HG03139 (cell line): Measurements from ENCODE around the gene FOLR2.

Experiments
- ATAC-seq: cut with Tn5 transposase; IDR thresholded peaks from one replicate; pipeline ENCODE4 v1.9.1; 2021; ENCODE audit not compliant: unreplicated experiment

The FOLR2 gene

DNA sequence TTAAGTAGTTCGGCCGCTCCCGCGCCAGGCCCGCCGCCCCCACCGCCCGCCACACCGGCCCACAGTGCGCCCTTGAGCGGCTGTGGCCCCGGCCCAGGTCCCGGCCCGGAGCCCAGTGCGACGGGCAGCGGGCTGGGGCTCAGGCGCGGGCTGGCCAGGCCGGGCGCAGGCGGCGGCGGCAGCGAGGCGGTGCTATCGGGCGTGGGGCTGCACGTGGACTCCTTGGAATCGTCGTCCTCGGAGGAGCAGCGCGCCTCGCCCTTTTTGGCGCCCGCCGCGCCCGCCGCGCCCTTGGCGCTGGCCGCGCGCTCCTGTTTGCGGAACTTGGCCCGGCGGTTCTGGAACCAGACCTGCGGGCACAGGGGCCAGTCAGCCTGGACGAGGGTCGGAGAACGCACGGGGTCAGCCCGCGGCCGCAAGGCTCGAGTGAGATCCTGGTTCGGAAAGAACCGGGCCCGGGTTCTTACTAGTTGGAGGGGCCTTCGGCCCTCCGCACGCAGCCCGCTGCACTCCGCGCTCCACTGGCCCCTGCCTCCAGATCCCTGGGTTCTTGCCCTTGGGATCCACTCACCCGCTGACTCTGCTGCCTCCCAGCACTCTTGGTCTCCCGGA is 23.4 kb downstream of the FOLR2 start:
- no peak for ATAC-seq

DNA sequence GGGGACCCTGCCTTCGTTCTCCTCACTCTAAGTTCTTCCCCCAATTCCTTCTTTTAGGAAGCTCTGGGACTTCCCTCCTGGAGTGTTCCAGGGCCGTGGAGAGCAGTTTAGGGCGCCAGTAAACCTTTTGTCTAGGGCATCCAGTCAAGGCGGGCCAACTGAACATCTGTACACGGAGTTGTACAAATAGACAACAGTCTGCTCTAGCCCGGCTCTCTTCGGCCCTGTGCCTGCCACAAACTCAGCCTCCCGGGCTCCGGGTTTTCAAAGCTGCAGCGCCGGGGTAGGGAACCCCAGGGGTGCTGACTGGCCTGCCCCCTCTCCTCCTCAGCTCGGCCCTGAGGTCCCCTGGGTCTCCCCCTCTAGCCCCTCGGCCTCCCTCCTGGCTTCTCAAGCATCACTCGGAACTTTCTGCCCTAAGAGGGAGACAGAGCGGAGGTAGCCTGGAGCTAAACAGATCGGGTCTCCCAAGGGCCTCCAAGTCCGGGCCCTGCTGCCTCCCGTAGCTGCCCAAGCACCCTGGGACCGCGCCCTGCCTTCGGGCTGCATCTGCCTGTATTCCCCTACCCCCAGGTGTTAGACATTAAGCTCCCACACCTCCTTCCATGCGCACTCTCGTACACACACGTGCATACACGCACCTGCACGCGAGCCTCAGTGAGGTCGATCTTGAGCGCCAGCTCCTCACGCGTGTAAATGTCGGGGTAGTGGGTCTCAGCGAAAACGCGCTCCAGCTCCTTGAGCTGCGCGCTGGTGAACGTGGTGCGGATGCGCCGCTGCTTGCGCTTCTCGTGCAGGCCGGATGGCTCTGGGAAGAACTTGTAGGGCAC is 24.1 kb downstream of the FOLR2 start:
- ATAC-seq = no peak

DNA sequence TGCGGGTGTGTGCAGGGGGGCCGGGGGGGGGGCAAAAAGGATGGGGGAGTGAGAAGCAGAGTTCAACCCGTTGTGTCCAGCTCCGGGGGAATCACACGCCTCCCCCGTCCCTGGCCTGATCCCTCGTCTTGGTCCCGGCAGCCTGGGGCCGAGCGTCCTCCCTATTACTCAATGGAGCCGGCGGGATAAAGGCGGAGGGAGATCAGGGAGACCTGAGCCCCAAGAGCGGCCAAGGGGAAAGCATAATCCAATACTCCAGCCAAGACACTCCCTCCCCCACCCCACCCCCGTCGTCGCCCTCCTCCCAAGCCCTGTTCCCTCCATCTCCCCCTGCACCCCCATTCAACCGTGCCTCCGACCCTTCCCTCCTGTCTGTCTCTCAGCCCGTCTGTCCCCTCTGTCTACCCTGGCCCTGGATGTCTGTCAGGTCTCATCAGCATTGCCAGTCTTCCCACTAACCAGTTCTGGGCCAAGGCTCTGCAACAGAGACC is 24.7 kb downstream of the FOLR2 start:
- no peak for ATAC-seq

DNA sequence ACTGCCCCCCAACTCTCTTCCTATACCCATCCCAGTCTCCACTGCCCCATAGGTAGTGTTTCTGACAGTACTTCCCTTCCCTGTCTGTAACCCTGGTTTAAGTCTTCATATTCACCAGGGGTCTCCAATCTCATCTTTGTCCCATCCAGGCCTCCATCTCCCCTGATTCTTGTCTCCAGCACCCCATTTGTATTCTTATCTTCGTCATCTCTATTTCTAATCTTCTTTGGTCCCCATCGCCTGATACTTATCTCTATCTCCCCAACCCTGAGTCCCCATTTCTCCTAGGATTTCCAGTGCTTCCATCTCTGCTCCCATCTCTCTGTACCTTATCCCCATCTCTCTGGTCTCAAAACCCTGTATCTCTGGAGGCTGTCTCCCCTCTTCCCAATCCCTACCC is 25.5 kb downstream of the FOLR2 start:
- ATAC-seq = no peak

DNA sequence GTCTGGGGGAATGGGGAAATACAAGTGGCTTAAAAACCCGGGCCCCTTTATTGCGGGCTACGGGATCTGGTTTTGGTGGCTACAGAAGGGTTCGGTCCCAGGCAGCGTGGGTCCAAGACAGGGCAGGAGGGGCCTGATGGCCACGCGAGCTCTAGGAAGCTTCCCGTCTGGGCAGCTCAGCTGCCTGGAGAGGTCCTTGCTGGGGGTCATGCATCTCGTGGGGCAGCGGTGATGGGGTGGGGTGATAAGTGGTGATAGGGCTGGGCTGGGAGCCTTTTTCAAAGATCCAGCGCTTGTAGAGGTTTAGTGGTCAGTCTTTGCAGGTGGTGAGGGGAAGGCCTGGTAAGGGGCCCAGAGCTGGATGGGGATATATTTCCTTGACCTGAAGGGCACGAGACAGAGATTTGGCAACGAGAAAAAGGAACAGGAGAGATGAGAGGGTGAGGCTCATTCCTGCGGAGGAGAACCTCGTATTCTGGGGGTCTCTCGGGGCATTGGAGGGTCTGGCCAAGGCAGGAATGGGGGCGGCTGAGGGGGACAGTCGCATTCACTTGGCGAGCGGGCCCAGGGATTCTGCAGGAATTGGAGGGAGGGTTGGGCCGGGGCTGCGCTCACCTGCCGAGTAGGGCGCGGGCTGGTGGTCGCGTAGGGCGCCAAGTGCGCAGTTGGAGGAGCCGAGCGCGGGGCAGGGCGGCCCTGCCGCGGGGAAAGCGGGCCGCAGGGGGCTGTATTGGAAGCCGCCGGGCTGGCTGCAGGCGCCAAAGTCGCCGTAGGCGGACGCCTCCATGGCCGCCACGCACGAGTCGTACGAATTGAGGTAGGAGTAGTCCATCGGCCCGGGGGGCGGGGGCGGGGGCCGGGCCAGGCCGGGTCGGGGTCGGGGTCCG is 26.8 kb downstream of the FOLR2 start:
- ATAC-seq = no peak

DNA sequence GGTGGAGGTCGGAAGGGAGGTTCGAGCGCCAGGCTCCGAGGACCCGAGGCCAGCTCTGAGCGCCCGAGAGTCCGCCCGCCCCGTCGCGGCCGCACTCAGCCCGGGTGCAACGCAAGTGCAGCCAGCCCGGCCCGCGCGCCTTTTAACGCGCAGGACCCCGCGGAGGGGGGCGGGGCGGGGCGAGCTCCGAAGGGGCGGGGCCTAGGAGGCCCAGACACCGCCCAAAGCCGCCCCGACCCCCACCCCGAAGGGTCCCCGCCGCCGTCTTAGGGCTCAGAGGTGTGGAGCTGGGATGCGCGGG is 27.4 kb downstream of the FOLR2 start, which contains the start of gene PHOX2A:
Gene PHOX2A (minus strand): TSS at position 117 of the 301 bp plus-strand sequence. CDS start 172 bp downstream, outside the sequence.
- ATAC-seq = no peak

DNA sequence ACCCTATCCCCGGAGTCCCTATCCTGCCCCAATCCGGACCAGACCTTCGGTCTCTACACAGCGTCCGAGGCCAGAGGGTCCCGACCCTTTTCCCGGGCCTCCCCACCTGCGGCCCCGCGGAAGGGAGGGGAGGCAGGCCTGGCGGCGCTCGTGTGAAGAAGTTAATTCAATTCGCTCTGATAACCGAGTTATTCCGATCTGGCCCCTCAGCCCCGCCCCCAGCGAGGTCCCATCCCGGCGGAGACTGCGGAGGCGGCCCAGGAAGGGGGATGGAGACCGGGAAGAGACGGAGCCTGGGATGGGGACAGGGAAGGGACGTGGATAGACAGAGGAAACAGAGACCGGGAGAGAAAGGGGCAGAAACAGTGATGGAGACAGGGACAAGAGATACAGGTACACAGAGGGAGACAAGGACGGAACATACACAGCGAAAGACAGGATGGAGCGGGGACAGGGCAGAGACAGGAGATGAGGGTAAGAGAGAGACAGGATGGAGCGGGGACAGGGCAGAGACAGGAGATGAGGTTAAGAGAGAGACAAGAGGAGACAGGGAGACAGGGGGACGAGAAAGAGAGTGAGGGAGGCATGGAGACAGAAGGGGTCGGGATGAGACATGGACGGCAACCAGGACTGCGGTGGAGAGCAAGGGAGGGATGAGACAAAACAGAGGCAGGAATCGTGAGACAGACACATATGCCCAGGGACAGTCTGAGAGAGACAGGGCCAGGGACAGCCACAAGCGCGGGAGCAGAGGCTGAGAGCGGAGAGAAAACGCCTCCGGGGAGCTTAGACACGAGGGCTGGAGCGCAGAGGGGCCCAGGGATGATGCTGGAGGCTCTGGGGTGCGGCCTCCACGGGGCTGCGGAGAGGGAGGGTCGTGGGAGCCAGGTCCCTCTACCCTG is 28.0 kb downstream of the FOLR2 start:
- no peak for ATAC-seq

DNA sequence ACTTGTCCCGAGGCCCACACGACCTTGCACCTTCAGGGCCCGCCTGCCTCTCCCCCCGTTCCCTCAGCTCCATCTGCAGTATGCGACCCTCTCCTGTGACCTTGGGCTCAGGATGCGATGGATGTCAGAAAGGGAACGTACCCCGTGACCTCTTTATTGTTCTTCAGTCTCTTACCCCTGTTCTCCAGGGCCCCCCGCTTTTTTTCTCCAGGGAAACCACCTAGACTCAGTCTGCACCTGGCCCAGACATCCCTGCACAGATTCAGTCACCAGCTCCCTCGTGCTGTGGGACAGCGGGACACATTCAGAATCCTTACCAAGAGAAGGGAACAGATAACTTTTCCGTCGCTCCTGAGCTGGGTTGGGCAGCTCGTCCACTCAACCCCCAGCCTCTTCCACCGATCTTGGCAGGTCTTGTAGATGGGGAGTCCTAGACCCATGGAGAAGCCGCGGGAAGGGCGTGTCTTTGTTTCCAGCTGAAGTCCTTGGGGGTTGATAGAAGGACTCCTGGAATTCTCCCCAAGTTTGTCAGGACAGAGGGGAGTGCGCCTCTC is 28.7 kb downstream of the FOLR2 start:
- ATAC-seq = no peak

DNA sequence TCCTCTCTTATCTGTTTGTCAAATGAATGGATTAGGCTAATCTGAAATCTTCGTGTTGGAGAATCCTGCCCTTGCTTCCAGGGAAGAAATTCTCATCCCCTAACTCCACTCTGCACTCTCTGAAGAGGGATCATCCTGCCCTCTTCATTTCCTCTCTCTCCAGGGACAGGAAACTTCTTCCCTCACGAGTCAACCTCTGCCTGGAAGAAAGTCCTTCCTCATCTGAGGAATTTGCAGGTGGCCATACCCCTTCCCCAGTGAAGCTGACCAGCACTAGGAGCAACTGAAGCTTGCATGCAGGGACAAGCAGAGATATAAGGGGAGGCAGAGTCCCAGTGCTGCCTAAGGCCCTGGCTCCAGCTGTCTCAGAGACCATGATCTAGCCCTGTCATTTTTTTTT is 31.0 kb downstream of the FOLR2 start:
- no peak for ATAC-seq

DNA sequence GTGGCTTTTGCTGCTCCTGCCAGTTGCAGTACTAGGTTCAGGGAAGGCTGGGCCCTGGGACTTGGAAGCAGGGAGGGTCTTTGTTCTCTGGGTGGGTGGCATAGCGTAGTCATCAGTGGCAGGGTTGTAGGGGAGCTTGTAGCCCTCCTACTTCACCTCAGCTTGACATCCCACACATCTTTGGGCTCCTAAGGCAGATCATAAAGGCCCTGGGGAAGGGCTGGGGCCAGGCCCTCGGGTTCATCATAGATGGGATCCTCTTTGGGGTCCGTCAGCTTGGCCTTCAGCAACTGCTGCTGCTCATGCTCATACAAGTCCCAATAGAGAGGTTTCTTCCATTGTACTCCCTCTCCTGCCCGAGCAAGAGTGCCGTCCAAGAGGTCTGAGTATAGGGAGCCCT is 33.4 kb downstream of the FOLR2 start:
- ATAC-seq = no peak

DNA sequence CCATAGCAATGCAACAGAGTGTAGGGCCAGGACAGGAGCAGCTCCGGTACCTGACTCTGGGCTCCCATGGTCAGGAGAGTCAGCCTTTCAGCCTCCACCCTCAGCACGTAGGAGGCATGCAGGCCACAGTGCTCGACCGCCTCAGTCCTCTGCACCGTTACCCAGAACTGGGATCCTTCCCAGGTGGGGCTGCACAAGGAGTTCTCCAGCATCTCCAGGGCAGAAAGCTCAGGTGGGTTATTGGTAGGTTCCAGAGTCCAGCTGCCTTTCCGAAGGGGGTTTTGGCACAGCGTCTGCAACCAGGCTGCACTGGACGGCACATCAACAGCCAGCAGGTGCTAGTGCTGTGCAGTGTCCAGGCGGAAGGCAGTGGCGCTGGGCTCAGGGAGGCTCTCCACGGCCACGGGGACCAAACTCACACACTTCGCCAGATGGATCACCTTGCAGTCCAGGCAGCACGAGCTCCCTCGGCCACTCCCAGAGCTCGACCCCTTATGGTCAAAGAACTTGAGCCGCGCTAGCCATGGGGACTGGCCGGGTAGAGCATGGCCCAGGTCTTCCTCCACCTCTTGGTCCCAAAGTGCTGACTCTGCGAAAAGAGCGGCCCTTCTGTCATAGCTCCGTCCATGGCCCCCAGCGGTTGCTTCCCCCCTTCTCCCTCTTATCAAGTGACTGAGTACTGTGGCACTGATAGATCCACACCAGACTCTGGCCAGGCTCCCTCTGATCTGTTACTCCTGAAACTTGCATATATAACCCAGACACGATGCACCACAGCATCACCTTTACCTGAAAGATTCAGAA is 34.3 kb downstream of the FOLR2 start:
- no peak for ATAC-seq

DNA sequence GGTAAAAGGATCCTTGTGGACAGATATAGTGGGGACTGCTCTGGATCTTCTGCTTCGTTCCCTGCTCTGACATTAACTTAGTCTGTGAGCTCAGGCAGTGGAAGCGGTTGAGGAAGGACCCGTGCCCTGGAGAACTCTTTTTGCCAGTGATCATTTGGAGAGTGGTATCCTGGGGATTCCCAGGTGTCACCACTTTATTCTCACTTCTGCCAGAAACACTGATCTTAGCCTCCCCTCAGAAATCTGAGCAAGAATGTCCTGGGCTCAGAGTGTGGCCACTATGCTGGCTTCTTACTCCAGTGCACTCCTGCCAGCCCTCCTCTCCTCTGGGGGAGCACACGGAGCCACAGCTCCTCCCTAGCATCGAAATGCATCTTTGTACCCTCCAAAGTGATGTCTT is 35.0 kb downstream of the FOLR2 start:
- no peak for ATAC-seq

DNA sequence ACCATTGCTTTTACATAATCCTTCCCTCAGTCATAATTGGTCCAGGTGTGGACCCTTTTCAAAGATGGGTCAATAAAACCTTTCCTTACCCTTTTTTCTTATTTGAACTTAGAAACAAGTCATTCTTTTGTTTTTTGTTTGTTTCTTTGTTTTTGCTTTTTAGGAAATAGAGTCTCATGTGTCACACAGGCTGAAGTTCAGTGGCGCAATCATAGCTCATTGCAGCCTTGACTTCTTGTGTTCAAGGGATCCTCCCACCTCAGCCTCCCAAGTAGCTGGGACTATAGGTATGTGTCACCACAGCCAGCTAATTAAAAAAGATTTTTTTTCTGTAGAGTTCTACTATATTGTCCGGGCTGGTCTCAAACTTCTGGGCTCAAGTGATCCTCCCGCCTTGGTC is 36.8 kb downstream of the FOLR2 start:
- no peak for ATAC-seq

DNA sequence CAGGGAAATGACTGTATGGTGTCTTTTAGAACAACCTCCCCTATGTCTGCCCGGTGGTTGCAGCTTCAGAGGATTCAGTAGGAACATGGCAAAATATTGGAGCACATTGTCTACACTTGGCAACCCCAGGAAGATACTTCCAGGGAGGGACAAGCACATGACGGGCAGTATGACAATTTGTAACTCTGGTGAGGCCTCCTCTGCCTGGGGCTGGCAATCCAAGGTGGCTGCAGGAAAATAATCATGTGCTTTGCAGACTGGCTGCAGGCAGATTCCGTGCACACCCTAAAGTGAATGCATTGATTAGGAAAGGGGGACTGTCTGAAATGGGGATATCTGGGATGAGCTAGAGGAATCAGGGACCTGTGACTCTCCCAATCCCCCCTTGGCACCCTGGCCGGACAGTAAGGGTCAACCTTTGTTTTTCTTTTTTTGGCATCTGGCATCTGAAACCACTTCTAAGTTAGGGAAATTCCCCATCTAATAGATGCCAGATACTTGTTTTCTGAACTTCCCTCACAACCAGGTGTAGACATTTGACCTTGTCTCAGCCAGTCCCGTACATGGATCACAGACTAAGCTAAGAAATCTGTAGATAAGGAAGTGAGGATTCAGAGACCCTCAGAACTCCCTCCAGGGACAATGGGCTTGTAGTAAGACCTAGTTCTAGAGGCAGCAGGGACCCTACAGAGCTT is 37.9 kb downstream of the FOLR2 start:
- ATAC-seq = no peak

DNA sequence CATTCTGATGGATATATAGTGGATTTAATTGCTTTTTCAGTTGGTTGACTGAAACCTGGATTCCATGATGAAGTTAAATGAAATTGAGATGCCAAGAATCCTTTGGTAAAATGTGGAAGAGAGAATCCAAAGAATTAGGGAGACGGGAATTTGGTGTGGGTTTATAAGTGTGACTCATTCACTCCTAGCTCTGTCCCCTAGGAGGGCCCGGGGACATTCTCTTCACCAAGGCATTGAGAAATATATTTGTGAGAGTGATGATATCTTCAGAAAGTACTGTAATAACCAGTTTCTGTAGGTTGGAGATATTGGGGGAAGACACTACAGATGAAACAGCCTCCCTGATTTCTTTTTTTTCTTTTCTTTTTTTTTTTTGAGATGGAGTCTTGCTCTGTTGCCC is 41.0 kb downstream of the FOLR2 start:
- ATAC-seq = no peak

DNA sequence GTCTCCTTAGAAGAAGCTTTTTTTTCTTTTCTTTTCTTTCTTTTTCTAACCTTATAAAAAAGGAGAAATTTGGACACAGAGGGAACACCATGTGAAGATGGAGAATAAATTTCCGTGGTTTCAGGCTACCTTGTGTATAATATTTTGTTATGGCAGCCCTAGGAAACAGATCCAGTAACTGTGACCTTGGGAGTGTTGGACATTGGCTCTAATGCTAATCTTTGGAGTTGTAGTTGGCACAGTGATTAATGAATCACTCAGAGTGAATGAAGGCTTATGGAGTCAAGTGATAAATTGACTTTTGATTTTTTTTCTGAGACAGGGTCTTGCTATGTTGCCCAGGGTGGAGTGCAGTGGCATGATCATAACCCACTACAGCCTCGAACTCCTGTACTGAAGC is 42.9 kb downstream of the FOLR2 start:
- no peak for ATAC-seq

DNA sequence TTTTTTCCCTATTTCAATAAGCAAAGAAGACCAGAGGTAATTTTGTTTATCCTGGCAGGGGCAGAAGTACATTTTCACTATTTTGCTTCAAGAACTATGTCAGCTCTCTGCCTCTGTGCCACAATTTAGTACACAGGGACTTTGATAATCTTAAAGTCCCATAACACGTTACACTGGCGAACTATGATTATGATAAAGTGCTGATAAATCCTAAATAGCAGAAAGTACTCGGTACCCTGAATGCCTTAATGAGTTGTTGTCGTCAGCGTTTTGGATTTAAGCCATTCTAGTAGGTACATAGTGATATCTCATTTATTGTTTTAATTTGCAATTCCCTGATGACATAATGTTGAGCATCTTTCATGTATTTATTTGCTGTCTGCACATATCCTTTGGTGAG is 44.0 kb downstream of the FOLR2 start:
- ATAC-seq = no peak

DNA sequence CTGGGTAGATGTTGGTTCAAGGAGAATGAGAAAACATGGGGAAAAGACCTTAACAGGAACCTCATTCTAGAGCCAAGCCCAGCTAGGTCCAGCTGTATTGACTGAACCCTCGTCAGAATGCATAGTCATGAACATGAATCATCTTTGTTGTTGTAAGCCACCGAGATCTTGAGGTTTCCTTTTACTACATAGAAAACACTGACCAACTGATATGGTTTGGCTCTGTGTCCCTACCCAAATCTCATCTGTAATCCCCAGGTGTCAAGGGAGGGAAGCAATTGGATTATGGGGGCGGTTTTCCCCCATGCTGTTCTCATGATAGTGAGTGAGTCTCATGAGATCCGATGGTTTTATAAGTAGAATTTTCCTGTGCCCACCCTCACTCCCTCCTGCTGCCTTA is 46.8 kb downstream of the FOLR2 start:
- ATAC-seq = no peak

DNA sequence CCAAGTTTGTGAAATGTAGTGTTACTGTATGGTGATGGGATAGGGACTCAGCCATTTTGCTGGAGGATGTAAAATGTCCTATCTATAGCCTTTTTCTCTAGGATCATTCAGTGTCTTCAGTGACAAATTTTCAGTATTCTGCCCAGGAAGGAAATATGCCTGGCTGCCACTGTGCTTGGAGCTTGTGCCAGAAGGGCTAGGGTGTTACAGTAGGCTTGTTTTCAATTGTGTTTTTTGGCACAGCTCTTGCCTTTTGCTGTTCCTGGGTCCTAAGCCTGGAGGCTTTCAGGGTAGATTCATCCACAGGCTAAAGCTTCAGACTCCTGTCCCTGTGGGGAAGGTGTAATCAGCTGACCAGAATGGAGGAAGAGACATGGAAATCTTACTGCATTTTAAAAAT is 49.4 kb downstream of the FOLR2 start:
- ATAC-seq = no peak
